Umbilical cord (tissue), 2 donors: ENCODE data around the gene BACH2. TPM values are rescaled to one million over a fixed set of nuclear protein-coding genes. Genes with fewer than 3 reads are reported as not detected.

ENCODE experiments used
- DNase-seq: peaks from one replicate; pipeline ENCODE4 v3.0.0-alpha.2; 2015; ENCODE audit warnings: low spot score
- total RNA-seq: library from RNA; depleted of rRNA; stranded (reverse); fragments of >200 nt; gene quantifications from one replicate; pipeline ENCODE4 v1.2.3, GENCODE V29; 2014; ENCODE audit warnings: low replicate concordance; ENCODE audit not compliant: insufficient read depth

The BACH2 gene
- total RNA-seq, 1 donor from 2014 or later, result 7.9 TPM

GRCh38 chr6:90098001-90098531 lies 198.6 kb downstream of the BACH2 start:
- peak; percentile 95 for DNase-seq

- no peak for DNase-seq
These were observed 199.3 kb downstream of the BACH2 start for GRCh38 chr6:90097356-90097755.

- no peak for DNase-seq
These were observed 199.8 kb downstream of the BACH2 start for GRCh38 chr6:90096818-90097217.

- no peak for DNase-seq
These were observed 200.9 kb downstream of the BACH2 start for GRCh38 chr6:90095788-90096187.

GRCh38 chr6:90095145-90095544 lies 201.5 kb downstream of the BACH2 start:
- no peak for DNase-seq

- DNase-seq, result no peak
These were observed 203.0 kb downstream of the BACH2 start for GRCh38 chr6:90093558-90094073.

GRCh38 chr6:90090866-90091265 lies 205.8 kb downstream of the BACH2 start:
- no peak for DNase-seq

- peak; percentile 41 for DNase-seq
These were observed 208.6 kb downstream of the BACH2 start for GRCh38 chr6:90088009-90088408.

- peak; percentile 72 for DNase-seq
These were observed 209.4 kb downstream of the BACH2 start for GRCh38 chr6:90087106-90087833.

- peak; percentile 26 for DNase-seq
These were observed 210.1 kb downstream of the BACH2 start for GRCh38 chr6:90086517-90086916.

- DNase-seq, result no peak
These were observed 212.8 kb downstream of the BACH2 start for GRCh38 chr6:90083891-90084290.

- DNase-seq, result peak; percentile 24
These were observed 213.8 kb downstream of the BACH2 start for GRCh38 chr6:90082847-90083246.

GRCh38 chr6:90080876-90081481 lies 215.7 kb downstream of the BACH2 start:
- DNase-seq, result no peak

- no peak for DNase-seq
These were observed 216.8 kb downstream of the BACH2 start for GRCh38 chr6:90079560-90080490.

GRCh38 chr6:90078513-90079289 lies 217.9 kb downstream of the BACH2 start:
- no peak for DNase-seq

- DNase-seq, result no peak
These were observed 219.9 kb downstream of the BACH2 start for GRCh38 chr6:90076511-90077415.

GRCh38 chr6:90074161-90074850 lies 222.3 kb downstream of the BACH2 start:
- no peak for DNase-seq

- DNase-seq, result no peak
These were observed 223.6 kb downstream of the BACH2 start for GRCh38 chr6:90072935-90073464.

GRCh38 chr6:90072501-90072900 lies 224.1 kb downstream of the BACH2 start:
- no peak for DNase-seq
